Activated CD8-positive, alpha-beta memory T cell treated with anti-CD3 and anti-CD28 coated beads for 24 hours (primary cell): ENCODE results near the gene RPH3AL.
"Not testable (repeated sequence)": the region's sequence is repeated elsewhere in the genome, so short reads cannot be mapped to it uniquely, and the experiment has no call there.

Source experiments
- DNase-seq: peaks from one replicate; pipeline ENCODE4 v3.0.0-alpha.2; 2020

The RPH3AL gene

DNA sequence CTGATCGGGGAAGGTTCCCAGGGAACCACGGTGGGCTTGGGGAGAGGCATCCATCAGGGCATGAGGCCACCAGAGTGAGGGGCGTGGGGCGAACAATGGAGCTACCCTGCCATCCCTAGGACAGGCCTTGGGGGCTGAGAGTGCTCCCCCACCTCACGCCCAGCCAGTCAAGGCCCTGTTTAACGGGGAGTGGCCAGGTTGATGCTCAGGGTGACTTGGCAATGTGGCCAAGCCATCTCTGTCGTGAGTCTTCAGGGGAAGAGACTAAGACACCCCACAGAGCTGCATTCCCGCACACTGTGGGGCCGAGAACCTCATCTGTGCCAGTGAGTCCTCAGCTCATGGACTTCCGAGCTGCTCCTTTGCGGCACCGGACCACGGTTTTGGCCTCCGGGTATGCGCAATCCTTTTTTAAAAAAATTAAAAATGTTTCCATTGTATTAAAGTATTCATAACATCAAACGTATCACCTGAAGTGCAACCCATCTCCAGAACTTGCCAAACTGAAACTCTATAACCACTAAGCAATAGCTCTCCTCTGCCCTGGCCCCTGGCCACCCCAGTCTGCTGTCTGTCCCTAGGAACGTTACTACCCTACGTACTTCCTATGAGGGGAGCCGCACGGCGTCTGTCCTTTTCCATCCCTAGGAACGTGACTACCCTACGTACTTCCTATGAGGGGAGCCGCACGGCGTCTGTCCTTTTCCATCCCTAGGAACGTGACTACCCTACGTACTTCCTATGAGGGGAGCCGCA, 99.3 kb downstream of the RPH3AL start:
- no peak for DNase-seq

DNA sequence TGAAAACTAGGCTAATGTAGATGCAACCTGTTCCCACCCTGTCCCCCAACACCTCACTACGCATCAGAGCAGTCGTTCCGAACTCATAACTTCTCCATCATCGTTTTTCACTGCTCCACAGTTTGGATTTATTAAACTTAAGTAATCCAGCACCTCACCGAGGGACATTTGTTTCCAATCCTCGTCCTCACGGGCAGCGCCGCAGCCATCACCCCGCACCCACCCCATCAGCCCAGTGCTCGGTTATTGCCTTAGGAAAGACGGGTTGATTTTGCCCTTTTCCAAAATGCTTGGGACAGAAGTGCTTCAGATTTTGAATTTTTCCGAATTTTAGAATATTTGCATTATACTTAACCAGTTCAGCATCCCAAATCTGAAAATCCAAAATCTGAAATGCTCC, 100.2 kb downstream of the RPH3AL start:
- no peak for DNase-seq

DNA sequence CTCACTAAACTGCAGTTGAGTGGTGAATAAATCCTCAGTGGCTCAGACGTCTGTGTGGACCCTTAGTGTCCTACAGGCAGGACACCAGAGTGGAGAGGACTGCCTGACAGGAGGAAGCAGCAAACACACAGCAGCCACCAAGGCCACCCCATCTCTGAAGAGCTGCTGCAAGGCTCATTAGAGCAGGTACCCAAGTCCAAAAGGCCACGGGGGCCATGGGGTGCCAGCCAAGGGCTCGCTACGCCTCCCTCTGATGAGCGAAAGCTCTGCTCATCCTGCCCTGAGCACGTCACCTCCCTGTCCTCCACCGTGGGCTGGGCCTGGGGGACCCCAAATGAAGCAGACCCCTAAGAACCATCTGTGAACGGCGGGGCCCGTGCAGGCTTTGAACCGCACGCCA, 101.1 kb downstream of the RPH3AL start:
- no peak for DNase-seq

DNA sequence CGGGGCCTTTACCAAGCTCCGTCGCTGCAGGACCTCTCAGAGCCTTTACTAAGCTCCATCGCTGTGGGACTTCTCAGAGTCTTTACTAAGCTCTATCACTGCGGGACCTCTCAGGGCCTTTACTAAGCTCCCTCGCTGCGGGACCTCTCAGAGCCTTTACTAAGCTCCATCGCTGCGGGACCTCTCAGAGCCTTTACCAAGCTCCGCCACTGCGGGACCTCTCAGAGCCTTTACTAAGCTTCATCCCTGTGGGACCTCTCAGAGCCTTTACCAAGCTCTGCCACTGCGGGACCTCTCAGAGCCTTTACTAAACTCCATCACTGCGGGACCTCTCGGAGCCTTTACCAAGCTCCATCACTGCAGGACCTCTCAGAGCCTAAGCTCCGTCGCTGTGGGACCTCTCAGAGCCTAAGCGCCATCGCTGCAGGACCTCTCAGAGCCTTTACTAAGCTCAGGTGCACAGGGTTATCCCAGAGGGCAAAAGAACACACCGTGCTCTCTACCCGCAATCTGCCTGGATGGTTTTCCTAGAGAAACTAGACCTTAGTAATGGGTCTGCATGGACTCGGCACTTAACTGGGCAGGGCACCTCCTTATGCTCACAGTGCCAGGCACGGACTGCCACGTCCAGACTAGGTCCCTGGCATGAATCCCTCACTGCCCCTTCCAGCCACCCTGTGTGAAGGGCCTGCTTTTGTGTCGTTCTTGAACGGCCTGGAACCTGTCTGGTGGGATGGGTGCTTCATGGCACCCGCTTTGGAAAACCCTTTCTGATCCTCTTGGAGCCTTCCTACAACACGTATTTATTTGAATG, 101.9 kb downstream of the RPH3AL start:
- DNase-seq, result no peak

DNA sequence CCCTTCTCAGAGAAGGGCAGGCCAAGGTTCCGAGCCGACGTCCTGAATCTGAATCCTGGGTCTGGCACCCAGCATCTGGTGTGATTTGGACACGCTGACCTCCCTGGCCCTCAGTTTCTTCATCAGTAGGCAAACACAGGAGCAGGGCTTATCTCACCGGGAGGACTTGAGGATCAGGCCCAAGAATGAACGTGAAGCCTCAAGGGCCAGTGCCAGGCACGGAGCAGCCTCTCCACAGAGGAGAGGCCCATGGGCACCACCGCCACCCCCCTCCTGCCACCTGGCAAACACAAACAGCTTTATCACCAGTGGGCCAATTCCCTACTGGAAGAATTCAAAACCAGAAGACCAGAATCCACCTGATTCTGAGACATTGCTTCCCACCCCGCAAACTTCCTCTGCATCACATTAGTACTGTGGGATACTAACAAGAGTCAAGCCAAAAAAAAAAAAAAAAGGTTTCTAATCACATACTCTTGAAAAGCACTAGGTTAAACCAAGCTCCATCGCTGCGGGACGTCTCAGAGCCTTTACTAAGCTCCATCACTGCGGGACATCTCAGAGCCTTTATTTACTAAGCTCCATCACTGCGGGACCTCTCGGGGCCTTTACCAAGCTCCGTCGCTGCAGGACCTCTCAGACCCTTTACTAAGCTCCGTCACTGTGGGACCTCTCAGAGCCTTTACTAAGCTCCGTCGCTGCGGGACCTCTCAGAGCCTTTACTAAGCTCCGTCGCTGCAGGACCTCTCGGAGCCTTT, 103.2 kb downstream of the RPH3AL start:
- DNase-seq, result no peak

DNA sequence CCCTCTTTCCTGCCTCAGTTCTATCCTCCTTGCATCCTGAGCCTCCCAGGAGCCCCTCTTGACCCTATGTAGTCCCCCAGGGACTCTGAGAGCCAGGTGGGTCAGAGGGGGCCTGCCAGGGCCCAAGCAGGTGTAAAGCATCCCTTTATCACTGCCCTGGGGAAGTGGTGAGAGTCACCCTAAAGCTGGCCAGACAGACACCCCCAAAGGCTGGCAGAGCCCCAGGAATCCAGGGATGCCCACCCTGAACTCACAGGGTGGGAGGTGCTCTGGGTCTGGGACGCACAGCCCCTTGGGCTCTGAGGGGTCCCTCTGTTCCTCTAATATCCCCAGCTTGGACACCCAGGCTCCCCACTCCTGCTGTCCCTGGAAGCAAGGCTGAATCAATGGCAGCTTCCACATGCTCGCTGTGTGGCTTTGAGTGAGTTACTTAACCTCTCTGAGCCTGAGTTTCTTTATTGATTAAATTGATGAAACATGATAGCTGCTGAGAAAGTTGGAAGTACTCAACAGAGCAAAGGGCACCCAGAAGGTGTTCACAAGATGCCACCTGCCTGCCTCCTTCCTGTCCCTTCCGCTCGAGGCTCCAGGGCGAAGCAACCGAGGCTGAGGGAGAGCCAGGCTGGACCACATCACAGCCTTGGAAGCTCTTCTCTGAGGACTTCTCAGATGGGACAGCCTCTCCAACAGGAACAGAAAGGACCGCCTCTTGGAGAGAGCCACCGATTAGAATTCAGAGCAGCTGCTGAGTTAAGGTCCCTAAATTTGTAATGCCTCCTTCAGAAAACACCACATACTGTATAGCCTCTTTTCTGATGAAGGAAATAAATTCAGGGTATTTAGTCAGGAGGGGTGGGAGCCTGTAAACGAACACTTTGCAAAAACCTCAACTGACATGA, 104.0 kb downstream of the RPH3AL start:
- no peak for DNase-seq

DNA sequence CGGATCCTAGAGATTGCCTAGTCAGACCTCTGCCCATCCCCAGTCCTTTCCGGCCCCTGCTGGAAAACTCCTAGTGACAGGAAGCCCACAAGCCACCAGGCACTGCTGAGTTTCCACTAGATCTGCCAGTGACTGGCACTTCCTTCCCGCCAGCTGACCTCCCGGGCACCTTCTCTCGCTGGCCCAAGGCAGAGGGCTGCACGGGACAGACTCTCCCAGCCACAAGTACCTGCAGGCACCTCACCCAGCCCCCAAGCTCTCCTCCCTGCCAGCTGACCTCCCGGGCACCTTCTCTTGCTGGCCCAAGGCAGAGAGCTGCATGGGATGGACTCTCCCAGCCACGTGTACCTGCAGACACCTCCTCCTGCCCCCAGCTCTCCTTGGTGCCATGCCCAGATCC, 104.8 kb downstream of the RPH3AL start:
- DNase-seq, result no peak

DNA sequence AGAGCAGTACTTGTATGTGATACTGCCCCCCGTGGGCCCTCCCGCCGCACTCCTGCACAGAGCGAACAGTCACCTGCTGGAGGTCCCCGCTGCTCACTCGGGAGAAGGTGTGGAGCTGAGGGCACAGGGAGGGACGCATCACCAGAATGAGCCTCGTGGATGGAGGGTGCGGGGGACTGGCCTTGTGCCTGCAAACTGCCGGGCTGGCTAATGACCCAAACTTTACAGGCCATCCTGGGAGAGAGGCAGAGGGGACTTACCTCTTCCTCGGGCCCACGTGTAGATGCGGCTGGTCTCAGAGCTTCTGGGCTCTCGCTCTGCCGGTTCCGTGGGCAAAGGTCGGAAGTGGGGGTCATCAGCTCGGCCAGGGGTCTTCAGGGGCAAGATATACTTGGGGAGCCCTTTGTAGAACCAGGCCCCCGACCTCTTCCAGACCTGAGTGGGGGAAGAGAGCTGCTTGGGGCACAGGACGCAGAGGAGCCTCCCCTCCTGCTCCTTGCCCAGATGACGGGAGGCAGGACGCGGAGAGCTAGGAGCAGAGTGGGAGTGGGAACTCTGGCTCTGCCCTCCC, 105.7 kb downstream of the RPH3AL start:
- DNase-seq, result no peak

DNA sequence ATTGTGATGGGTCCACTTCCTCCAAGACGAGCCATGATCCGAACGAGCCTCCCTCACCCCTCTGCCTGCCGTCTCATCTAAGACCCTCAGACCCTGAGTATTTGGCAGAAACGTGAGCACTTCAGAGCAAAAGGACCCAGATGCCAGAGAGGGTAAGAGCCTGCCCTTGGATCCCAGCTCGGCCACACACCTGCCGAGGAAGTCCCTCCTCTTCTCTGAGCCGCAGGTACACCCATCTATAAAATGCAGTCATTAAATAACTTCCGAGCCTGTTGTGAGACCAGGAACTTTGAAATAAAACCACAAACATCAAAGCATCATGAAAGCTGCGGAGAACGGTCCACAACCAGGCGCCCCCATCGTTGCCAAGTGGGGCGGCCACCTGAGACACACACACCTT, 106.4 kb downstream of the RPH3AL start:
- no peak for DNase-seq

DNA sequence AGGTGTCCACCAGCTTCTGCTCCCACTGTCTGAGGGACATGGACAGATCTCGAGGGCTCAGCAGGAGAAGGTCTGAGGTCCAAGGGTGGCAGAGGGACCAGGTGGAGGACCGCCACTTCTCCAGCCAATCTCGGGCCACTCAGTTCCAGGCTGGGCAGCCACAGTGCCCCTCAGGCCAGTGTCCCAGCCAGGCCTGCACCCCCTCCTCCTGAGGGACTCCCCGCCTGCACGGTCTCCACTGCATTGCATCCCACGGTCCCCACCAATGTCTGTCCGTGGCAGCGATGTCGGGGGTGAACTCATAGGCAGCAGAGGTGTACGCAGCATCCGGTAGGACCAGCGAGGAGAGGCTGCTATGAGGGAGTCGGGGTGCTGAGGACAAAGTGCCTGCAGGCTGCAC, 107.0 kb downstream of the RPH3AL start:
- no peak for DNase-seq

DNA sequence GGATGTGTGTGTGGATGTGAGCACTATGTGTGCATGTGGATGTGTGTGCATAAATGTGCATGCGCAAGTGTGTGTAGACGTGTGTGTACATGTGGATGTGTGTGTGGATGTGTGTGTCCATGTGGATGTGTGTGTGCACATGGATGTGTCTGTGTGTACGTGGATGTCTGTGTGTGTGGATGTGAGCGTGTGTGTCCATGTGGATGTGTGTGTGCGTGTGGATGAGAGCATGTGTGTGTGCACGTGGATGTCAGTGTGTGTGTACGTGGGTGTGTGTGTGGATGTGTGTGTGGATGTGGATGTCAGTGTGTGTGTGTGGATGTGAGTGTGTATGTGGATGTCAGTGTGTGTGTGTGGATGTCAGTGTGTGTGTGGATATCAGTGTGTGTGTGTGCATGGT, 107.6 kb downstream of the RPH3AL start:
- DNase-seq, result no peak

DNA sequence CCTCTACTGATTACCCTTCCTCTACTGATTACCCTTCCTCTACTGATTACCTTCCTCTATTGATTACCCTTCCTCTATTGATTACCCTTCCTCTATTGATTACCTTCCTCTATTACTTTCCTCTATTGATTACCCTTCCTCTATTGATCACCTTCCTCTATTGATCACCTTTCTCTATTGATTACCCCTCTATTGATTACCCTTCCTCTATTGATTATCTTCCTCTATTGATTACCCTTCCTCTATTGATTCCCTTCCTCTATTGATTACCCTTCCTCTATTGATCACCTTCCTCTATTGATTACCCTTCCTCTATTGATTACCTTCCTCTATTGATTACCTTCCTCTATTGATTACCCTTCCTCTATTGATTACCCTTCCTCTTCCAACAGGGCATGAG, 108.7 kb downstream of the RPH3AL start:
- not testable (repeated sequence) for DNase-seq

DNA sequence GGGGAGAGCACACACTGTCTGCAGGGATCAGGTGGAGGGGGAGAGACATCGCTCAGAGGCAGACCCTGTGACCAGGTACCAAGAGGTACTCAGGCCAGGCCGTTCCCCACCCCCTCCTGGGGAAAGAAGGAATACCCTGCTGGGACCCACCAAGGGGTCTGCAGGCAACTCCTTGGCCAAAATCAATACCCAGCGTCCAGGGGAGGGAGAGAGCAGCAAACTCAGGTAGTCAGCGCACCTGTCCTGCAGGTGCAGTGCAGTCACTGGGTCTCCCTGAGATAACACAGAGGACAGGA, 113.7 kb downstream of the RPH3AL start:
- DNase-seq, result no peak

DNA sequence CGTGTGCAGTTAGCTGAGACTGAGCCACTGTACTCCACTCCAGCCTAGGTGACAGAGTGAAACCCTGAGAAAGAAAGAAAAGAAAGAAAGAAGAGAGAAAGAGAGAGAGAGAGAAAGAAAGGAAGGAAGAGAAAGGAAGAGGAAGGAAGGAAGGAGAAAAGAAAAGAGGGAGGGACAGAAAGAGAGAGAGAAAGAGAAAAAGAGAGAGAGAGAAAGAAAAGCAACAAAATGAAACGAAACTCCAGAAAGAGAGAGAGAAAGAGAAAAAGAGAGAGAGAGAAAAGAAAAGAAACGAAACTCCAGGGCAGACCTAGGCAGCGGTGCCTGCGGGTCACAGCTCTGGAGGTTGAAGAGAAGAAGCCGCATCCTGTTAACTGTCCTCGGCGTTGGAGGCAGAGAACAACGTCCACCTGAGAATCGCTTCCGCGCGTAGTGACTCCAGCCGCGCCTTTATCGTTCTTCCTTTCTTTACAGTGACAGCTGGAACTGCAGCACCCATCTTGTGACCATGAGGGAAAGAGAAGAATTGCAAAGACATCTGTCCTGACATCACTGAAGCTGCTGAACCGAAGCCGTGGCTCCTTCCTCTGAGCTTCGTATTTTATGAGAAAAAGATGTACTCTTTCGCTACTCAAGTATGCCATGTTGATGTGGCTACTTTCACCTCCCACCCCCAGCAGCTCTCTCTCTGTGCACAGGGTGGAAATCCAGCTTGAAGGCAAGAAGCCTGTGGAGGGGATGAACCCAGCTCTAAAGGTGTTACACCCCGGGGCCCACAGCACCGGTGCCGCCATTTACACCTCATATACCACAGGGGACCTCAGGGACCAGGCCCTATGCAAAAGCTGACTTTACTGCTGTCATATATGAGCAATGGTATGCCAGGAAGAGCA, 114.3 kb downstream of the RPH3AL start:
- DNase-seq, result no peak

DNA sequence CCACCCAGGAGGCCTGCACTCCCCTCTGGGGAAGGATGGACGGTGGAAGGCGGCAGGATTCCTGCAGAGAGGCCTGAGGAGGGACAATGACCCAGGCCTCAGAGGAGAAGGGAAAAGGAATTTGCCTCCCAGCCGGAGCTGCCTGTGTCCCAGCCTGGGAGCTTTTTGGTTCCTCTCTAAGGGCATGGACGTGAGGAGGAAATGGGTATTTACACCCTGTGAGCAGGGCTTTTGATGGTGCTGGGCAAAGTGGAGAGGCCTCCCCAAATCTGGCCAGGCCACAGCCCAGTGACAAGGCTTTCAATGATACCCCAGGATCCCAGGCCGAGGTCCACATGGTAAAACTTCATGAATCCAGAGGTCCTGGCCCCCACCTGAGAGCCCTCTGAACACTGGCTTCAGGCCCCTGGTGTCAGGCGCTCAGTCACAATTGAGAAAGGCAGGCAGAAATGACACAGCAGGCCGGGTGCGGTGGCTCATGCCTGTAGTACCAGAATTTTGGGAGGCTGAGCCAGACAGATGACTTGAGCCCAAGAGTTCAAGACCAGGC, 115.1 kb downstream of the RPH3AL start:
- no peak for DNase-seq

DNA sequence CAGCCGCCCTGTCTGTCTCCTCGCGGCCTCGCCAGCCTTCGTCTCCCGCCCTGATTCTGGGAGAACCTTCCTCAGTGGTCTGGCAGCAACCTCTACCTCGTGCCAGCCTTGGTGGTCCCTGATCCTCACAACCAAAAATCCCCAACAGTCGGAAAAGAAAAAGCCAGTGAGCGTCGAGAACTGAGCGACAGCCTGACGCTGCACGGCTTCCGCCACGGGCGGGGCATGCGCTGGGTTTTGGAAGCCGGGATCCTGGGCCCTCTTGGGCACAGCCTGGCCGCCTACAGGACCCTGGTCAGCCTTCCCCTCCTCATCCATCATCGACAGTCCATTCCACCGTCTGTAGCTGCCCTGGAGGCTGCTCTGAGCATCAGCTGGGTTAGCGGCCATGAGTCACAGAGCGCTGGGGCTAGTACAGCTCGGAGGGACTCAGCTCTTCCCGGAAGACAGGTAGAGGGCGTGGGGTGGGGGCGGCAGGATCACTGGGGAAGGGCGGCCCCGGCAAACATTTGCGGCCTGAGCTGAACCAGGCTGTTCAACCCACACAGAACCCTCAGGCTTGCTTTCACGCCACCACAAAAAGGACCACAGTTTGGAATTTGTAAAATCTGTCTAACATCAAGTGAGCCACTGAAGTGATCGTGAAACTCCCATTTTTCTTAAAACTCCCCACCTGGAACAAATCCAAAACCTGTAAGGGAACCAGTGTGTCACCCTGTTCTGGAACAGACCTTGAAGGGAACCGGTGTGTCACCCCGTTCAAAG, 115.8 kb downstream of the RPH3AL start:
- DNase-seq, result no peak

DNA sequence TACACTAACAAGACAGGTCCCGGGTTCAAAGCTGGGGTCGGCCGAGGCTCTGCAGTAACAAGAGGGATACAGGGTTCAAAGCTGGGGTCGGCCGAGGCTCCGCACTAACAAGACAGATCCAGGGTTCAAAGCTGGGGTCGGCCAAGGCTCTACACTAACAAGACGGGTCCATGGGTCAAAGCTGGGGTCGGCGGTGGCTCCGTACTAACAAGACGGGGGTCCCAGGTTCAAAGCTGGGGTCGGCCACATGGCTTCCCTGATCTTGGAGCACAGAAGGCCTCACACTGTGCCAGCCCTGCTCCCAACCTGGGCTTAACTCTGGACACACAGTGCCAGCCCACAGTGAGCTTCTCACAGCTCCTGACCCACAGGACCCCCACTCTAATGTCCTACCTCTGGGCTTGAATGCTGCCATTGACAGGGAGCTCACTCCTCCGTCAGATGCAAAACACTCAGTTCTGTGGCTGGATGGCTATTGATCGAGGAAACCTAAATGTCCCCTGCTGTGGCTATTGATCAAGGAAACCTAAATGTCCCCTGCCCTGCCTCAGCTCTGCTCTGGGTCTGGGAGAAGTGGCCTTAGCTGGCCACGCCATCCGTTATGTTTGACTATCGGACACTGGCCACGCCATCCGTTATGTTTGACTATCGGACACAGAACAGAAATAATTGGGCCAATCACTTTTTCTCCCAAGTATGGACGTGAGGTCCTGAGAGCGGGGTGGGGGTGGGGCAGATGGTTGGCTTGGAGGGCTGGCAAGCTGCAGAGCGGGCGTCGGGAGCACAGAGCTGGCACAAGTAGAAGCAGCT, 116.6 kb downstream of the RPH3AL start:
- no peak for DNase-seq

DNA sequence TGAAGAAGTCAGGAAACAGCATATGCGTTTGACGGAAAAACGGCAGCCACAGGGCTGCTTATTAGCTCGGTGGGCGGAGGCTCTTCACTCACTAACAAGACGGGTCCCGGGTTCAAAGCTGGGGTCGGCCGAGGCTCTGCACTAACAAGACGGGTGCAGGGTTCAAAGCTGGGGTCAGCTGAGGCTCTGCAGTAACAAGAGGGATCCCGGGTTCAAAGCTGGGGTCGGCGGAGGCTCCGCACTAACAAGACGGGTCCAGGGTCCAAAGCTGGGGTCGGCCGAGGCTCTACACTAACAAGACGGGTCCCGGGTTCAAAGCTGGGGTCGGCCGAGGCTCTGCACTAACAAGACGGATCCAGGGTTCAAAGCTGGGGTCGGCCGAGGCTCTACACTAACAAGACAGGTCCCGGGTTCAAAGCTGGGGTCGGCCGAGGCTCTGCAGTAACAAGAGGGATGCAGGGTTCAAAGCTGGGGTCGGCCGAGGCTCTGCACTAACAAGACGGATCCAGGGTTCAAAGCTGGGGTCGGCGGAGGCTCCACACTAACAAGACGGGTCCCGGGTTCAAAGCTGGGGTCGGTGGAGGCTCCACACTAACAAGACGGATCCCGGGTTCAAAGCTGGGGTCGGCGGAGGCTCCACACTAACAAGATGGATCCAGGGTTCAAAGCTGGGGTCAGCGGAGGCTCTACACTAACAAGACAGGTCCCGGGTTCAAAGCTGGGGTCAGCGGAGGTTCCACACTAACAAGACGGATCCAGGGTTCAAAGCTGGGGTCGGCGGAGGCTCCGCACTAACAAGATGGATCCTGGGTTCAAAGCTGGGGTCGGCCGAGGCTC, 117.4 kb downstream of the RPH3AL start:
- not testable (repeated sequence) for DNase-seq
